Measurements from ENCODE around the gene SMYD5. TPM values are rescaled to one million over a fixed set of nuclear protein-coding genes. Genes with fewer than 3 reads are reported as not detected.

Gene SMYD5
- total and polyA plus RNA-seq, 9 of the 15 experiments (the other 6 are each of a cell fraction or from before 2014, with no cell fraction given): 11.4 to 56.8 (median 32.0) TPM

DNA sequence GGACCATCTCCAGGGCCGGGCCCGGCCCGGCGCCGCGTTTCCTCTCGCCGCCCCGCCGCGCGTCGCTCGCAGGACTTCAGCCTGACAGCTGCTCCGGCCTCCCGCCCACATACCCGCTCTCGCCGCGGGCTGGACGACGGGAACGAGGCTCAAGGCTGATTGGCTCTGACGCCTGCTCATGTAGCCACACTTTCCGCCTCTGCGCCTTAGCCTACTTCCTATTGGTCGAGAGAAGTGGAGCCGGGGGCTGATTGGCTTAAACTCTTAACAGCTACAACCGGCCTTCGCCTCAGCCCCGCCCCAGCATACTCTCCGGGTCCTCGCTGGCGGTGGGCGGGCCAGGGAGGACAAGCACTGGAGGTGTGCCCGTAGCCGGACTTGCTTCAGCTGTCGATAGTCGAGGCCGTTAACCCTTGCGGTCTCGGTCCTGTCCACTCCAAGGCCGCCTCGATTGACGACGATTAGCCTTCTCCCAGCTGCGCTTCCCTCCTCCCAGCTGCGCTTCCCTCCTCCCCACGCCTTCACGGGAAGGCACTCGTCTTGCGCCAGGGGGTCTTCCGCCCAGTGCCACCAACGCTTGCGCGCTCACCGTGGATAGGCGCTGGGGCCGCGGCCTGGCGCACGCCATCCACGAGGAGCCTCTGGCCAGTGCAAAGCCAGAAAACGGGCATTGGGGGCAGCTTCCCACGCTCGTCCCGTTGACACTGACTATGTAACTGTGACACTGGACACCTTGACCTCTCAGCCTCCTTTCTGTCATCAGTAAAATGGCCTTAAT, 19.3 kb downstream of the SMYD5 start, which contains the start of gene PRADC1 (continued):
- TF ChIP-seq, protein P1, sequence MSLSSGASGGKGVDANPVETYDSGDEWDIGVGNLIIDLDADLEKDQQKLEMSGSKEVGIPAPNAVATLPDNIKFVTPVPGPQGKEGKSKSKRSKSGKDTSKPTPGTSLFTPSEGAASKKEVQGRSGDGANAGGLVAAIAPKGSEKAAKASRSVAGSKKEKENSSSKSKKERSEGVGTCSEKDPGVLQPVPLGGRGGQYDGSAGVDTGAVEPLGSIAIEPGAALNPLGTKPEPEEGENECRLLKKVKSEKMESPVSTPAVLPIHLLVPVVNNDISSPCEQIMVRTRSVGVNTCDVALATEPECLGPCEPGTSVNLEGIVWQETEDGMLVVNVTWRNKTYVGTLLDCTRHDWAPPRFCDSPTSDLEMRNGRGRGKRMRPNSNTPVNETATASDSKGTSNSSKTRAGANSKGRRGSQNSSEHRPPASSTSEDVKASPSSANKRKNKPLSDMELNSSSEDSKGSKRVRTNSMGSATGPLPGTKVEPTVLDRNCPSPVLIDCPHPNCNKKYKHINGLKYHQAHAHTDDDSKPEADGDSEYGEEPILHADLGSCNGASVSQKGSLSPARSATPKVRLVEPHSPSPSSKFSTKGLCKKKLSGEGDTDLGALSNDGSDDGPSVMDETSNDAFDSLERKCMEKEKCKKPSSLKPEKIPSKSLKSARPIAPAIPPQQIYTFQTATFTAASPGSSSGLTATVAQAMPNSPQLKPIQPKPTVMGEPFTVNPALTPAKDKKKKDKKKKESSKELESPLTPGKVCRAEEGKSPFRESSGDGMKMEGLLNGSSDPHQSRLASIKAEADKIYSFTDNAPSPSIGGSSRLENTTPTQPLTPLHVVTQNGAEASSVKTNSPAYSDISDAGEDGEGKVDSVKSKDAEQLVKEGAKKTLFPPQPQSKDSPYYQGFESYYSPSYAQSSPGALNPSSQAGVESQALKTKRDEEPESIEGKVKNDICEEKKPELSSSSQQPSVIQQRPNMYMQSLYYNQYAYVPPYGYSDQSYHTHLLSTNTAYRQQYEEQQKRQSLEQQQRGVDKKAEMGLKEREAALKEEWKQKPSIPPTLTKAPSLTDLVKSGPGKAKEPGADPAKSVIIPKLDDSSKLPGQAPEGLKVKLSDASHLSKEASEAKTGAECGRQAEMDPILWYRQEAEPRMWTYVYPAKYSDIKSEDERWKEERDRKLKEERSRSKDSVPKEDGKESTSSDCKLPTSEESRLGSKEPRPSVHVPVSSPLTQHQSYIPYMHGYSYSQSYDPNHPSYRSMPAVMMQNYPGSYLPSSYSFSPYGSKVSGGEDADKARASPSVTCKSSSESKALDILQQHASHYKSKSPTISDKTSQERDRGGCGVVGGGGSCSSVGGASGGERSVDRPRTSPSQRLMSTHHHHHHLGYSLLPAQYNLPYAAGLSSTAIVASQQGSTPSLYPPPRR (CRISPR knock-in tag; IDR thresholded peaks at IDR 0.05; ENCODE audit: borderline replicate concordance): no peak
- TF ChIP-seq, protein P2, sequence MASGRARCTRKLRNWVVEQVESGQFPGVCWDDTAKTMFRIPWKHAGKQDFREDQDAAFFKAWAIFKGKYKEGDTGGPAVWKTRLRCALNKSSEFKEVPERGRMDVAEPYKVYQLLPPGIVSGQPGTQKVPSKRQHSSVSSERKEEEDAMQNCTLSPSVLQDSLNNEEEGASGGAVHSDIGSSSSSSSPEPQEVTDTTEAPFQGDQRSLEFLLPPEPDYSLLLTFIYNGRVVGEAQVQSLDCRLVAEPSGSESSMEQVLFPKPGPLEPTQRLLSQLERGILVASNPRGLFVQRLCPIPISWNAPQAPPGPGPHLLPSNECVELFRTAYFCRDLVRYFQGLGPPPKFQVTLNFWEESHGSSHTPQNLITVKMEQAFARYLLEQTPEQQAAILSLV (tag; IDR thresholded peaks at IDR 0.05): no peak
- TF ChIP-seq CC2D1A (IDR thresholded peaks at IDR 0.05) (no peak), ZNF263 (CRISPR knock-in tag; IDR thresholded peaks at IDR 0.05; ENCODE audit: borderline replicate concordance) (peak; percentile 94), HSF4 (CRISPR knock-in tag; IDR thresholded peaks at IDR 0.05; ENCODE audit: borderline replicate concordance) (no peak), ILF3 (IDR thresholded peaks at IDR 0.05; ENCODE audit: borderline replicate concordance) (no peak), NCOA1 (IDR thresholded peaks at IDR 0.05; ENCODE audit: low read depth) (no peak), HDAC1 (IDR thresholded peaks at IDR 0.05) (peak in 1 of 2 experiments; percentile 85; a peak in 2 of 4 replicates), CSDE1 (IDR thresholded peaks at IDR 0.05) (no peak), NFE2 (IDR thresholded peaks at IDR 0.05; ENCODE audit: low read depth) (no peak)
- TF ChIP-seq, protein P3, sequence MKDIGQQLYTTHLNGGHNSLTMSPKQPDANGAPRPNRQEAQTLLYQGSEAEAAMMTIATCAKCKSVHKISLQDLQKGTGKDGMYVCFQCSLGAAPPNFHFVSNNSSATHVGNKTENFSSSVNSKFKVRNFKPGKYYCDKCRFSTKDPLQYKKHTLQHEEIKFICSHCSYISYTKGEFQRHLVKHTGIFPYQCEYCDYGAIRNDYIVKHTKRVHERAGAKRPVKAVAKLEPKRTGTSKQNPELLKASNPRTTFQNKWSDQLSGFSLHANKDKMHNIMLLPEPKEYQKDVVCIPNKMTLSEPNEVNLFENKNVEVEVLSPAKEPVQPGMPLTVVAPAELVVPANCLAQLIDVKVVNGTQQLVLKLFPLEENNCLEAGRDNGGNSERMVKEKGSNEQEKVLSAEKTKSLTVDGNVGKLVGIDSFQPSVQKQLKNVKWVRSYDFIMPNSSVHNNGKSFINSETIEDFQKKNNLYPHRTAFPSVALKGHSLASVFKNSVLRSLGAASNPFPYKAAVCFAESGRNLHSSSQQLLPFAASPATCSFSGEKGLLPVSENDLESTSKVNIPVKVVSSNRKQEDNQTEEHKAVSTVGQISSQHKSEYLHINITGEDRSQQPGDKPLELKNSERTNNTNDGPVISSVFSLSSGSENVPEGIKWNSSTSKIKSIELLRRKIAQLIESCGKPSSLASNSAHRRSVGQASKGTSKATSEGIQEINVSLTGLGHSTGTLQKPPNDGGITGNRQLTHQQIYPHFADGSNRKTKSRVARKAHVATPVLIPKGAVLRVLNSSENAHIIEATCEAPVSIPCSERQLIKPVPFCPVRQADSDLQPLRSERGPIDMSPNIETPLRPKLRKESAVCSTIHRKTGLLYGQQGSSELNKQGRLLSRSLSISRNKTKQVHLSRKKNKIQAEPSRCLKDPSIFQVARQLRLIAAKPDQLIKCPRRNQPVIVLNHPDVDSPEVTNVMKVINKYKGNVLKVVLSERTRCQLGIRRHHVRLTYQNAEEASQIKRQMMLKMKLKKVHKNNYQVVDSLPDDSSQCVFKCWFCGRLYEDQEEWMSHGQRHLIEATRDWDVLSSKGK (CRISPR knock-in tag; IDR thresholded peaks at IDR 0.05): no peak
- TF ChIP-seq, protein P4, sequence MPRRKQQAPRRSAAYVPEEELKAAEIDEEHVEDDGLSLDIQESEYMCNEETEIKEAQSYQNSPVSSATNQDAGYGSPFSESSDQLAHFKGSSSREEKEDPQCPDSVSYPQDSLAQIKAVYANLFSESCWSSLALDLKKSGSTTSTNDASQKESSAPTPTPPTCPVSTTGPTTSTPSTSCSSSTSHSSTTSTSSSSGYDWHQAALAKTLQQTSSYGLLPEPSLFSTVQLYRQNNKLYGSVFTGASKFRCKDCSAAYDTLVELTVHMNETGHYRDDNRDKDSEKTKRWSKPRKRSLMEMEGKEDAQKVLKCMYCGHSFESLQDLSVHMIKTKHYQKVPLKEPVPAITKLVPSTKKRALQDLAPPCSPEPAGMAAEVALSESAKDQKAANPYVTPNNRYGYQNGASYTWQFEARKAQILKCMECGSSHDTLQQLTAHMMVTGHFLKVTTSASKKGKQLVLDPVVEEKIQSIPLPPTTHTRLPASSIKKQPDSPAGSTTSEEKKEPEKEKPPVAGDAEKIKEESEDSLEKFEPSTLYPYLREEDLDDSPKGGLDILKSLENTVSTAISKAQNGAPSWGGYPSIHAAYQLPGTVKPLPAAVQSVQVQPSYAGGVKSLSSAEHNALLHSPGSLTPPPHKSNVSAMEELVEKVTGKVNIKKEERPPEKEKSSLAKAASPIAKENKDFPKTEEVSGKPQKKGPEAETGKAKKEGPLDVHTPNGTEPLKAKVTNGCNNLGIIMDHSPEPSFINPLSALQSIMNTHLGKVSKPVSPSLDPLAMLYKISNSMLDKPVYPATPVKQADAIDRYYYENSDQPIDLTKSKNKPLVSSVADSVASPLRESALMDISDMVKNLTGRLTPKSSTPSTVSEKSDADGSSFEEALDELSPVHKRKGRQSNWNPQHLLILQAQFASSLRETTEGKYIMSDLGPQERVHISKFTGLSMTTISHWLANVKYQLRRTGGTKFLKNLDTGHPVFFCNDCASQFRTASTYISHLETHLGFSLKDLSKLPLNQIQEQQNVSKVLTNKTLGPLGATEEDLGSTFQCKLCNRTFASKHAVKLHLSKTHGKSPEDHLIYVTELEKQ (CRISPR knock-in tag; IDR thresholded peaks at IDR 0.05): no peak
- TF ChIP-seq, protein P5, sequence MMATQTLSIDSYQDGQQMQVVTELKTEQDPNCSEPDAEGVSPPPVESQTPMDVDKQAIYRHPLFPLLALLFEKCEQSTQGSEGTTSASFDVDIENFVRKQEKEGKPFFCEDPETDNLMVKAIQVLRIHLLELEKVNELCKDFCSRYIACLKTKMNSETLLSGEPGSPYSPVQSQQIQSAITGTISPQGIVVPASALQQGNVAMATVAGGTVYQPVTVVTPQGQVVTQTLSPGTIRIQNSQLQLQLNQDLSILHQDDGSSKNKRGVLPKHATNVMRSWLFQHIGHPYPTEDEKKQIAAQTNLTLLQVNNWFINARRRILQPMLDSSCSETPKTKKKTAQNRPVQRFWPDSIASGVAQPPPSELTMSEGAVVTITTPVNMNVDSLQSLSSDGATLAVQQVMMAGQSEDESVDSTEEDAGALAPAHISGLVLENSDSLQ (IDR thresholded peaks at IDR 0.05): peak; percentile 99

Measured in K562 (cell line).